ENCODE results near the gene ABI3BP. TPM values are rescaled to one million over a fixed set of nuclear protein-coding genes. Genes with fewer than 3 reads are reported as not detected.

The ABI3BP gene
- total RNA-seq, 6 experiments from 2014 or later = 1.5 to 4.9 (median 3.0) TPM

DNA sequence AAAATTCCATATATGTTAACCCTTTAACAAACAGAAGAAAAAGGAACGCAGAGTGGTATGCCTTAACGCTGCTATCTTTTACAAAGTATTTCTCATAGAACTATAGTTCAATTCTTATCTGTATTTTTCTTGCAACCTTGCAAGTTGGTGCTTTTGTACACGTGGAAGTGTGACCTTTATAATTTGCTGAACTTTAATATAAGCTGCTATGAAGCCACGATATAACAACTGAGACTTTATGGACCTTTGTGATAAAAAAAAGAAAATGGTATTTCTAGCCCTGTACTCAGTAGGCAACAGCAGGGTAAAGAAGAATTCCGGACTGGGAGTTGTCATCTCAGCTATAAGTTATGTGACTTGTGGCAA is 290.3 kb downstream of the ABI3BP start:
- no peak for TF ChIP-seq POLR2A (IDR thresholded peaks at IDR 0.05)

DNA sequence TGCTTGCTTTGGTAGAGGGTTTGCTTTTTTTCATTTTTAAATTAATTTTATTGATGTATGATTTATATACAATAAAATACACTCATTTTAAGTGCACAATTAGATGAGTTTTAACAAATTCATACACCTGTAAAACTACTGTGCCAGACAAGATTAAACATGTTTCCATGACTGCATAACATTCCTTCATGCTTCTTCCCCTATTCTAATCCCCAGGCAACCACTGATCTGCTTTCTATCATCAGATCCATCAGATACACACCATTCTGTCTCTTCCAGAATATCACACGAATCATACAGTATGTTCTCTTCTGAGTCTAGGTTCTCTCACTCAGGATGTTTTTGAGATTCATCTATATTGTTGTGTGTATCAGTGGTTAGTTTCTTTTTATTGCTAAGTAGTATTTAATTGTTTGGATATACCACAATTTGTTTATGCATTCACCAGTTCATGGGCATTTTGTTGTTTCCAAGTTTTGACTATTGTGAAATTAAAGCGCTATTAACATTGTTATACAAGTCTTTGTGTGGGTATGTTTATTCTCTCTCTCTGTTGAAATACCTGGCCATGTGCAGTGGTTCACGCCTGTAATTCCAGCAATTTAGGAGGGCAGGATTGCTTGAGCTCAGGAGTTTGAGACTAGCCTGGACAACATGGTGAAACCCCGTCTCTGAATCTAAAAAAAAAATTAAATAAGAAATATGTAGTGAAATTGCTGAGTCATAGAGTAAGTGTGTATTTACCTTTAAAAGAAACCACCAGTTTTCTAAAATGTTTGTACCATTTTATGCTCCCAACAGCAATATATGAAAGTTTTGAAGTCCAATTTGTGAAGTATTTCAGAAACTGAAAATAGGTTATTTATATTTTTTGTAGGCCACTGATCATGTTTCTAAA is 290.9 kb downstream of the ABI3BP start:
- H3K4me1 ChIP-seq = peaks cover 0 to 27% (median 8%) of the 10 kb centered on the region in 4 donors
- WGBS (ENCODE audit: insufficient coverage, low coverage, low lambda C conversion rate, missing lambda C conversion rate) = 46% methylated on average over 4 of the region's 4 CpGs
- H3K27me3 ChIP-seq = no peaks in the 10 kb centered on the region
- TF ChIP-seq POLR2A (IDR thresholded peaks at IDR 0.05) = no peak
- TF ChIP-seq, protein P1, sequence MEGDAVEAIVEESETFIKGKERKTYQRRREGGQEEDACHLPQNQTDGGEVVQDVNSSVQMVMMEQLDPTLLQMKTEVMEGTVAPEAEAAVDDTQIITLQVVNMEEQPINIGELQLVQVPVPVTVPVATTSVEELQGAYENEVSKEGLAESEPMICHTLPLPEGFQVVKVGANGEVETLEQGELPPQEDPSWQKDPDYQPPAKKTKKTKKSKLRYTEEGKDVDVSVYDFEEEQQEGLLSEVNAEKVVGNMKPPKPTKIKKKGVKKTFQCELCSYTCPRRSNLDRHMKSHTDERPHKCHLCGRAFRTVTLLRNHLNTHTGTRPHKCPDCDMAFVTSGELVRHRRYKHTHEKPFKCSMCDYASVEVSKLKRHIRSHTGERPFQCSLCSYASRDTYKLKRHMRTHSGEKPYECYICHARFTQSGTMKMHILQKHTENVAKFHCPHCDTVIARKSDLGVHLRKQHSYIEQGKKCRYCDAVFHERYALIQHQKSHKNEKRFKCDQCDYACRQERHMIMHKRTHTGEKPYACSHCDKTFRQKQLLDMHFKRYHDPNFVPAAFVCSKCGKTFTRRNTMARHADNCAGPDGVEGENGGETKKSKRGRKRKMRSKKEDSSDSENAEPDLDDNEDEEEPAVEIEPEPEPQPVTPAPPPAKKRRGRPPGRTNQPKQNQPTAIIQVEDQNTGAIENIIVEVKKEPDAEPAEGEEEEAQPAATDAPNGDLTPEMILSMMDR (IDR thresholded peaks at IDR 0.05) = no peak
- no peak overlapping the region for H3K4me3 ChIP-seq
- ATAC-seq (peak; percentile 31 to 56 (median 54)), DNase-seq (no peak)
- no peak overlapping the region for H3K27ac ChIP-seq
- no peaks in the 10 kb centered on the region for H3K9me3 ChIP-seq
- intact Hi-C loops (cut with DNase I) = no loop called here
- H3K36me3 ChIP-seq = no peaks in the 10 kb centered on the region

More for the DNA sequence above, 290.3 kb downstream of the ABI3BP start:
- H3K4me1 ChIP-seq = peaks cover 0 to 21% (median 7%) of the 10 kb centered on the region in 4 donors
- H3K4me3 ChIP-seq = no peak overlapping the region
- no peaks in the 10 kb centered on the region for H3K36me3 ChIP-seq
- intact Hi-C loops (cut with DNase I) = no loop called here
- no peaks in the 10 kb centered on the region for H3K27me3 ChIP-seq
- ATAC-seq (no peak), DNase-seq (no peak)
- no peak overlapping the region for H3K27ac ChIP-seq
- 47% methylated on average over 5 of the region's 5 CpGs for WGBS (ENCODE audit: insufficient coverage, low coverage, low lambda C conversion rate, missing lambda C conversion rate)
- H3K9me3 ChIP-seq = no peaks in the 10 kb centered on the region

DNA sequence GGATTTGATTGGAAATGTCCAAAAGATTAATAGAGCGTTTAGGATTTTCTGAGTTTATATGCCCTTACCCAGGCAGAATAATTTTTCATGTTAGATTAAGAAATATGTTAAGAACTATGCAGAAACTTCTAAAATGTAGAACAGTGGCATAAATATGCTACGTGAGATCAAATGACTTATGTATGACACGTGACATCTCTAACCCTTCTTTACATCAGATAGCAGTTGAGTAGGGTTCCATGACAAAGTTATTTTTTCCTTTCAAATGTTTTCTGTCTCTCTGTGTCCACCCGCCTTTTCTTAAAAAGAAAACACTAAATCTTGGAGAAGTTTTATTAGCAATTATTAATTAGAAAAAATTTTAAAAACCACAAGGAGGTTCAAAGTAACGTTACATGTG is 292.5 kb downstream of the ABI3BP start:
- intact Hi-C loops (cut with DNase I) = no loop called here
- no peak for ATAC-seq
- no peak overlapping the region for H3K4me3 ChIP-seq
- no peak overlapping the region for H3K27ac ChIP-seq
- H3K36me3 ChIP-seq = no peaks in the 10 kb centered on the region
- TF ChIP-seq, protein P1 (IDR thresholded peaks at IDR 0.05) = no peak
- no peak for TF ChIP-seq POLR2A (IDR thresholded peaks at IDR 0.05)
- no peaks in the 10 kb centered on the region for H3K9me3 ChIP-seq
- H3K27me3 ChIP-seq = no peaks in the 10 kb centered on the region
- DNase-seq = no peak
- H3K4me1 ChIP-seq = peaks cover 0 to 27% (median 11%) of the 10 kb centered on the region in 4 donors
- WGBS (ENCODE audit: insufficient coverage, low coverage, low lambda C conversion rate, missing lambda C conversion rate) = 92% methylated on average over 5 of the region's 5 CpGs

Small RNA genes within 50 kb of the gene (small RNA-seq; reads per million reads assigned to genes)
- 0 reads per million in 2 experiments for gene RNU6-865P
